Activated B cell treated with CpG ODN at 0.5 μM for 24 hours (primary cell): ENCODE results near the gene HOXB13. TPM values are rescaled to one million over a fixed set of nuclear protein-coding genes. Genes with fewer than 3 reads are reported as not detected.

ENCODE experiments used
- ATAC-seq: fragments of 200-7000 bp; cut with Tn5 transposase; one replicate; pipeline ENCODE4 v1.10.0; 2021; ENCODE audit warnings: low read depth, mild to moderate bottlenecking, moderate library complexity
- CTCF ChIA-PET: fragments of 350-600 bp; sonication (Branson Sonifier 250); formaldehyde crosslinking; loops from one replicate; lab custom pipeline; 2021; ENCODE audit warnings: antibody characterized with exemption; lab: Charles Lee
- POLR2A ChIA-PET: fragments of 350-600 bp; sonication (Branson Sonifier 250); formaldehyde crosslinking; loops from one replicate; lab custom pipeline; 2021; ENCODE audit warnings: antibody characterized with exemption; lab: Charles Lee
- DNase-seq: peaks from one replicate; pipeline ENCODE4 v3.0.0; 2022
- H3K27ac Mint-ChIP-seq: one replicate; pipeline ENCODE4 v1.8.0; 2020; ENCODE audit warnings: mixed read lengths
- H3K27me3 Mint-ChIP-seq: one replicate; pipeline ENCODE4 v1.8.0; 2021; ENCODE audit warnings: mixed read lengths
- H3K36me3 Mint-ChIP-seq: one replicate; pipeline ENCODE4 v1.8.0; 2021; ENCODE audit warnings: low read depth, mixed read lengths
- H3K4me1 Mint-ChIP-seq: one replicate; pipeline ENCODE4 v1.8.0; 2021; ENCODE audit warnings: mixed read lengths
- H3K4me3 Mint-ChIP-seq: one replicate; pipeline ENCODE4 v1.8.0; 2020; ENCODE audit warnings: mild to moderate bottlenecking, mixed read lengths
- H3K9me3 Mint-ChIP-seq: one replicate; pipeline ENCODE4 v1.8.0; 2020; ENCODE audit warnings: mixed read lengths
- intact Hi-C: fragments of 100-400 bp; cut with micrococcal nuclease; formaldehyde crosslinking; loops from one replicate; pipeline ENCODE4 v1.15.1; 2024
- total RNA-seq: library from RNA; stranded (reverse); gene quantifications from 2 replicates; pipeline ENCODE4 v1.2.3, GENCODE V29; 2022
- TF ChIP-seq, protein P1 (sequence below): fragments of 200-600 bp; IDR thresholded peaks from one replicate; pipeline ENCODE4 v1.8.0; 2022; ENCODE audit warnings: antibody characterized with exemption, mild to moderate bottlenecking

HOXB13 gene
- total RNA-seq, 1 donor from 2014 or later, result not detected

- DNase-seq, result no peak
- H3K27me3 Mint-ChIP-seq, result peaks cover 68% of the 10 kb centered on the region
- TF ChIP-seq, protein P1, sequence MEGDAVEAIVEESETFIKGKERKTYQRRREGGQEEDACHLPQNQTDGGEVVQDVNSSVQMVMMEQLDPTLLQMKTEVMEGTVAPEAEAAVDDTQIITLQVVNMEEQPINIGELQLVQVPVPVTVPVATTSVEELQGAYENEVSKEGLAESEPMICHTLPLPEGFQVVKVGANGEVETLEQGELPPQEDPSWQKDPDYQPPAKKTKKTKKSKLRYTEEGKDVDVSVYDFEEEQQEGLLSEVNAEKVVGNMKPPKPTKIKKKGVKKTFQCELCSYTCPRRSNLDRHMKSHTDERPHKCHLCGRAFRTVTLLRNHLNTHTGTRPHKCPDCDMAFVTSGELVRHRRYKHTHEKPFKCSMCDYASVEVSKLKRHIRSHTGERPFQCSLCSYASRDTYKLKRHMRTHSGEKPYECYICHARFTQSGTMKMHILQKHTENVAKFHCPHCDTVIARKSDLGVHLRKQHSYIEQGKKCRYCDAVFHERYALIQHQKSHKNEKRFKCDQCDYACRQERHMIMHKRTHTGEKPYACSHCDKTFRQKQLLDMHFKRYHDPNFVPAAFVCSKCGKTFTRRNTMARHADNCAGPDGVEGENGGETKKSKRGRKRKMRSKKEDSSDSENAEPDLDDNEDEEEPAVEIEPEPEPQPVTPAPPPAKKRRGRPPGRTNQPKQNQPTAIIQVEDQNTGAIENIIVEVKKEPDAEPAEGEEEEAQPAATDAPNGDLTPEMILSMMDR, result no peak
- intact Hi-C loops, result loop anchor here (5.0 kb wide), 2 partner anchors 137 to 152 kb away; partner anchors contain the start of gene HOXB7
- peaks cover 3% of the 10 kb centered on the region for H3K4me1 Mint-ChIP-seq
- no peaks in the 10 kb centered on the region for H3K36me3 Mint-ChIP-seq
- H3K4me3 Mint-ChIP-seq, result no peak overlapping the region
- POLR2A ChIA-PET, result interaction anchor here (0.5 kb wide), 1 partner anchor 172 kb away, joined by 3 read pairs; no protein-coding TSS in a partner anchor
- no peak for ATAC-seq
- H3K9me3 Mint-ChIP-seq, result no peaks in the 10 kb centered on the region
- peak overlapping the region; percentile 46 for H3K27ac Mint-ChIP-seq
- CTCF ChIA-PET, result interaction anchor here (1.3 kb wide), 1 partner anchor 25 kb away, joined by 4 read pairs; the partner anchor contains the start of gene PRAC2
Measured at GRCh38 chr17:48748718-48749566, 20.4 kb upstream of the HOXB13 start.

GRCh38 chr17:48747445-48748363 is 19.2 kb upstream of the HOXB13 start:
- Mint-ChIP-seq H3K4me3 (no peak overlapping the region), H3K27ac (no peak overlapping the region), H3K4me1 (peaks cover 3% of the 10 kb centered on the region), H3K27me3 (peaks cover 60% of the 10 kb centered on the region), H3K36me3 (no peaks in the 10 kb centered on the region), H3K9me3 (no peaks in the 10 kb centered on the region)
- CTCF ChIA-PET, result interaction anchor here (1.3 kb wide), 1 partner anchor 24 kb away, joined by 4 read pairs; the partner anchor contains the start of gene PRAC2
- TF ChIP-seq, protein P1, result no peak
- POLR2A ChIA-PET, result interaction anchor here (0.5 to 1.1 kb wide), 2 partner anchors 15 to 171 kb away, joined by 3 to 4 read pairs; no protein-coding TSS in a partner anchor
- no peak for ATAC-seq
- intact Hi-C loops, result loop anchor here (2.0 to 5.0 kb wide), 3 partner anchors 23 to 150 kb away; partner anchors contain the start of gene HOXB7
- DNase-seq, result no peak

GRCh38 chr17:48746916-48747444 is 18.4 kb upstream of the HOXB13 start:
- H3K4me1 Mint-ChIP-seq, result peaks cover 3% of the 10 kb centered on the region
- no peak for ATAC-seq
- DNase-seq, result no peak
- TF ChIP-seq, protein P1, result no peak
- H3K27me3 Mint-ChIP-seq, result peaks cover 63% of the 10 kb centered on the region
- H3K36me3 Mint-ChIP-seq, result no peaks in the 10 kb centered on the region
- no peaks in the 10 kb centered on the region for H3K9me3 Mint-ChIP-seq
- no peak overlapping the region for H3K27ac Mint-ChIP-seq
- no peak overlapping the region for H3K4me3 Mint-ChIP-seq
- intact Hi-C loops, result loop anchor here (2.0 to 5.0 kb wide), 3 partner anchors 22 to 150 kb away; partner anchors contain the start of gene HOXB7
- CTCF ChIA-PET, result no interaction called here
- POLR2A ChIA-PET, result interaction anchor here (0.6 to 1.1 kb wide), 3 partner anchors 9 to 299 kb away, joined by 3 to 4 read pairs (median 4); no protein-coding TSS in a partner anchor

DNA sequence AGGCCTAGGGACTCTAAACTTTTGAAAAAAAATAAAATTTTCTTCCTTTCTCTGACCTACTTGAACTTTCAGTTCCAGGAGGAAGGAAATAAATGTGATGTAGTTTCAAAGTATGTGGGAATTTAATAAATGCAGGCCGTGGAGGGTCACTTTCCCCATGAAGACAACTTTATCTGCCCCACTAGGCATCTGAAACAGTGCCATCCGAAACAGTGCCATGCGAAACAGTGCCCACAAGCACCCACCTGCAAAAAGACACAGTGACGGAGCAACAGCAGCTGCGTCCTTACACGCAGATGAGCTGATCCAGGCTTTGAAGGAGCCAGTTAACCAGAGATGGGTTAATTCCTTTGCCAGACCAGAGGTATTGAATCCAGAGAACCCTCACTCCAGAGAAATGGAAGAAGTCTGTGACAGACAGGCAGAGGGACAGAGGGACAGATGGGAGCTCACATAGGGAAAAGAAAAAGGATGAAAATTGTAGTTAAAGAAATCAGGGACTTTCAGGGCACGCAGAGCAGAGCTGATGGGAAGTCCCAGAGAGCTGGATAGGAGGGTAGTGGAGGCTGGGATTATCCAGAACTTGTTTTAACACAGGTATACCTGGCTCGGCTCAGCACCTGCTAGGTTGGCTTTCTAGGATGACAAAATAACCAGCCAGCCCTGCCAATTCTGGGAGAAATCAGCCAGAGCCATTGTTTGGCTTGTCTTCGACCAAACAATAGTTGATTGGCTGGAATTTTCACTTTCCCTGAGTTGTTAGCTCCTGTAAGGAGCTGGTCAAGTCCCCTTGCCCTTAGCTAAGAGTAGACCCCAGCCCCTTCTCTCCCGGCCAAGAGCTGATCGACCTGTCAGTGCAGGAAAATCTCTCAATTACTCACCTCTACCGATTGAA is 17.1 kb upstream of the HOXB13 start:
- peaks cover 60% of the 10 kb centered on the region for H3K27me3 Mint-ChIP-seq
- H3K4me1 Mint-ChIP-seq, result peaks cover 3% of the 10 kb centered on the region
- no peaks in the 10 kb centered on the region for H3K9me3 Mint-ChIP-seq
- no peak for DNase-seq
- intact Hi-C loops, result loop anchor here (2.0 to 5.0 kb wide), 3 partner anchors 21 to 148 kb away; partner anchors contain the start of gene HOXB7
- ChIA-PET CTCF (interaction anchor here (0.8 kb wide), 1 partner anchor 20 kb away, joined by 3 read pairs; no protein-coding TSS in a partner anchor), POLR2A (interaction anchor here (0.6 kb wide), 1 partner anchor 133 kb away, joined by 13 read pairs; no protein-coding TSS in a partner anchor)
- ATAC-seq, result no peak
- H3K4me3 Mint-ChIP-seq, result no peak overlapping the region
- TF ChIP-seq, protein P1, result no peak
- H3K27ac Mint-ChIP-seq, result no peak overlapping the region
- H3K36me3 Mint-ChIP-seq, result no peaks in the 10 kb centered on the region
